Ureter (tissue), 1 donor: ENCODE measurements around the gene PAWR. TPM values are rescaled to one million over a fixed set of nuclear protein-coding genes. Genes with fewer than 3 reads are reported as not detected.
"Not testable (repeated sequence)": the region's sequence is repeated elsewhere in the genome, so short reads cannot be mapped to it uniquely, and the experiment has no call there.

Experiments
- DNase-seq: peaks from one replicate; pipeline ENCODE4 v3.0.0-alpha.2; 2020; ENCODE audit warnings: low spot score
- total RNA-seq: library from RNA; stranded (reverse); gene quantifications from one replicate; pipeline ENCODE4 v1.2.4, GENCODE V29; 2023
- donor health status: DM: yes; HTN: yes; CAD: no.

The PAWR gene
- total RNA-seq, 1 donor from 2014 or later: 94.1 TPM

DNA sequence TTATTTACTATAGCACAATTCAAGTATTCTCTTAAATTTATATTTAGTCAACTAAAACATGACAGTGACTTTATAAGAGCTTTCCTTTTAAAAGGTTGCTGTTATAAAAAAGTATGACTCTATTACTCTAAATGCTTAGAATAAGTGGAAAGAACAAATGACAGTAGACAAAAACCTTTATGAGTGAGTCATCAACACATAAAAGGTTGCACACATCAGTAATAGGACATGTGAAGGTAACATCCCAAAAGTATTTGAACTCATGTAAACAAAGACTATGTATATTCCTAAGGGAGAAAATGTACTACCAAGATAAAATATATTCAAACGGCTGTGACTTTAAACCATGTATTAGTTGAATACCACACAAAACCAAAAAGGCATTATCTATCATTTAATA is 98.8 kb downstream of the PAWR start:
- no peak for DNase-seq

DNA sequence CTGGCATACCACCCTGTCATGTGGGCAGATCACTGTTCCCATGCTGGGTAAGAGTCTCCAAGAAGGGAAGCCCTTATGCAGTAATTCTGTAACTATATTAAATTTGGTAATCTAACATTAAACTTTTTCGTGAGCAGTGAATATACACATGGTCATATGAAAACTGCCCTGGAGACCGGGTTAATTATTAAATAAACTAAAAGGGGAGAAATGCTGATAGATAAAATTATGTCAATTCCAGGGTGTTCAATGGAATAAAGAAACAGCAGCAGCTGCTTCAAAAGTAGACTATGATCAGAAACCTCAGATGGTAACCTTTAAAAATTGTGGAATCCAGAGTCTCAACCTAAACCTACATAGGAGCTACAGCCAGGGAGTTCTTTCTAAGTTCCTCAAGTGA is 100.0 kb downstream of the PAWR start:
- DNase-seq: no peak

DNA sequence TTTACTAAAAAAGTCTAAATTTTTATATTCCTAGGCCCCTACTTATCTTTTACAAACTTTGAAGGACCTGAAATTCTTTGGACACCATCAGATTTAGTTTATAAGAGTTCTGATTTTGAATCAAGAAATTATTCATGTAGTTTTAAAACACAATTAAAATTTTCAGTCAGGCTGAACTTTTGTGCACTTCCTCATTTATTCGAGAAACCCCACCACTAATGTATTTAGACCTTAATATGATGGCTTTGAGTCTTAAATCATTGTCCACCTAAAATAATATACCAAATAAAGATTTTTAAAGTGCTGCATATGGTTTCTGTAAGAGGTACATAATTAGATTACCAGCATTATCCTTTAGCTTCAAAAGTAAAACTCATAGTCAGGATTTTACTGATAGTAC is 103.4 kb downstream of the PAWR start:
- DNase-seq: no peak

DNA sequence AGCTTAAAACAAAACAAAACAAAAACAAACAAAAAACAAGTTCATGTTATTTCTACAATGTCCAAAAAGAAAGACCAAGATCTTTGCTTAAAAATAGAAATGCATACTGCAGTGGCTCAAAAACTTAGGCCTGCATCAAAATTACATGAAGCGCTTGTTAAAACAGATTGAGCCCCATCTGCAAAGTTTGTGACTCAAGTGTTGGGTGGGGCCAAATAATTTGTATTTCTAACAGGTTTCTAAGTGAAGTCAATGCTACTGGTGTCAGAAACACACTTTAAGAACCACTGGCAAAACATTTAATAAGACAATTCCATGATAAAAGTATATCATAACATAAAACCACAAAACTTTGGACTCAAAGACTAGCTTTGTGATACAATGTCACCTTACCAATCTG is 105.6 kb downstream of the PAWR start:
- DNase-seq: no peak

DNA sequence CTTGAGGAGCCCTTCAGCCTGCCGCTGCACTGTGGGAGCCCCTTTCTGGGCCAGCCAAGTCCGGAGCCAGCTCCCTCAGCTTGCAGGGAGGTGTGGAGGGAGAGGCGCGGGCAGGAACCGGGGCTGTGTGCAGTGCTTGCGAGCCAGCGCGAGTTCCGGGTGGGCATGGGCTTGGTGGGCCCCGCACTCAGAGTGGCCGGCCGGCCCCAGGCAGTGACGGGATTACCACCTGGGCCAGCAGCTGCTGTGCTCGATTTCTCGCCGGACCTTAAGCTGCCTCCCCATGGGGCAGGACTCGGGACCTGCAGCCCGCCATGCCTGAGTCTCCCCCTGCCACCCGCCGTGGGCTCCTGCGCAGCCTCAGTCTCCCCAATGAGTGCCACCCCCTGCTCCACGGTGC is 116.9 kb downstream of the PAWR start:
- DNase-seq: no peak

DNA sequence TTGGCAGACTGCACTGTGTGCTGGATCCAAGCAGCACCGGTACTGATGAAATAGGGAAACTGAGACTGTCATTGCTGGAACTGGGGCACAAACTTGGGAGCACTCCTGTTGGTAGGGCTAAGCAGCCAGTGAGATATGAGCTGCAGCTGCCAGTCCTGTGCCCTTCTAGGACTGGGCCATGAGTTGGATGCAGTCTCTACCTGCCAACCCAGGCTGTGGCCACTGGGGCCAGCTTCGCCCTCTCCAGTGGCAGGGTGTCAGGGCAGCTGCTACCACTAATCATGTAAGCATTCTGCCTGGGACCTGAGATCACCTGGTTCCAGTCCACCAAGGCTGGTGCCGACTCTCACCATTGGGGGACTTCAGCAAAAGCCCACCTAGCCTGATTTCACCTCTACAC is 121.1 kb downstream of the PAWR start:
- DNase-seq: no peak

DNA sequence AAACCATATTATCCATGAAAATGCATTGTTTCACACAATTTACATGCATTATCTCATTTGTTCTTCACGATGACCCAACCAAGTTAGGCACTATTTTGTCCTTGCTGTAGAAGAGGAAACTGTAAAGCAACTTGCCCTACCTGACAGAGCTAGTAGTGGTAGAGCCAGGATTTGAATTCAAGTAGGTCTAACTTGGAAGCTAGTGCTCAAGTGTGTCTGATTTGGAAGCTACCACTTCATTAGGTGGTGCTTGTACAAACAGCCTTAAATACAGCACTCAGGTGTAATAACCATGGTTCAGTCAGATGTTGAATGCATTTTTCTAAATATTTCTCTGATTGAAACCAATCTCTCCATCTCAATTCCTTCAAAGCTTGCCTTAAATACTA is 123.6 kb downstream of the PAWR start:
- DNase-seq: no peak

DNA sequence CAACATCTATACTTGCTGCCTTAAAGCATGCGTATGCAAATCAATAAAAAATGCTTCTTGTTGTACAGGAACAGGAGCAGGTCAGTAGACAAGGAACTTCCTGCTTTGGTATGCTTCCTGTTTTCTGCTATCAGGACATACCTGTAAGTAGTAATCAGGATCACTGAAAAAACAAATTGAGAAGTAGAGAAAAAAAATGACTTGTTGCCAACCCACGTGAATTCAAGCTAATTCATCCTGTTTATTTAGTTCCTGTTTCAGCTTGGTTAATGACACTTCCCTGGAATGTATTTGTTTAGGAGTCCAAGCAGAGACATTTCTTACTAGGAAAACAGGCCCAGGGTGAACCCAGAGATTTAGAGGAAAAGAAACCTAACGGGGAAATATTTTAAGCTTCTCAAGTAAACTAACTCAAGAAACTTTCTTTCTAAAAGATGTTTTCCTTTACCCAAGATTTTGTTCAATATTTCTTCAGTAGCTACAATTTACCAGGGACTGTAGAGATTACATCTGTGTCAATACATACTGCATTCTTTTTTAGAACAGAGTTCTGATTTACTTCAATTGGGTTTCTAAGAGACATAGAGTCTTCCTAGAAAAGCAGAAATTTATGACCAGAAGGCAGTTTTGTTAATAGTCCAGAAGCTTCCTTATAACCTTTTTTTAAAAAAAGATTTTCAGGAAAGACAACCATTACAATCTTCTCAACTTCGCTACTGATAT is 124.2 kb downstream of the PAWR start:
- DNase-seq: no peak

DNA sequence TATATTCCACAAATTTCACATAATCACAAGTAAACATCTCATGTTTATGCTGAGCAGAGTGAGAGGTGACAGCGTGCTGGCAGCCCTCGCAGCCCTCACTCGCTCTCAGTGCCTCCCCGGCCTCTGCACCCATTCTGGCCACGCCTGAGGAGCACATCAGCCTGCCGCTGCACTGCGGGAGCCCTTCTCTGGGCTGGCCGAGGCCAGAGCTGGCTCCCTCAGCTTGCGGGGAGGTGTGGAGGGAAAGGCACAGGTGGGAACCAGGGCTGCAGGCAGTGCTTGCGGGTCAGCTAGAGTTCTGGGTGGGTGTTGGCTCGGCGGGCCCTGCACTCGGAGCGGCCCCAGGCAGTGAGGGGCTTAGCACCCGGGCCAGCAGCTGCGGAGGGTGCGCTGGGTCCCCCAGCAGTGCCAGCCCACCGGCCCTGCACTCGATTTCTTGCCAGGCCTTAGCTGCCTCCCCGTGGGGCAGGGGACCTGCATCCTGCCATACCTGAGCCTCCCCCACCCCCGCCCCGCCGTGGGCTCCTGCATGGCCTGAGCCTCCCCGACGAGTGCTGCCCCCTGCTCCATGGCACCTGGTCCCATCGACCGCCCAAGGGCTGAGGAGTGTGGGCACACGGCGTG is 125.9 kb downstream of the PAWR start:
- not testable (repeated sequence) for DNase-seq

DNA sequence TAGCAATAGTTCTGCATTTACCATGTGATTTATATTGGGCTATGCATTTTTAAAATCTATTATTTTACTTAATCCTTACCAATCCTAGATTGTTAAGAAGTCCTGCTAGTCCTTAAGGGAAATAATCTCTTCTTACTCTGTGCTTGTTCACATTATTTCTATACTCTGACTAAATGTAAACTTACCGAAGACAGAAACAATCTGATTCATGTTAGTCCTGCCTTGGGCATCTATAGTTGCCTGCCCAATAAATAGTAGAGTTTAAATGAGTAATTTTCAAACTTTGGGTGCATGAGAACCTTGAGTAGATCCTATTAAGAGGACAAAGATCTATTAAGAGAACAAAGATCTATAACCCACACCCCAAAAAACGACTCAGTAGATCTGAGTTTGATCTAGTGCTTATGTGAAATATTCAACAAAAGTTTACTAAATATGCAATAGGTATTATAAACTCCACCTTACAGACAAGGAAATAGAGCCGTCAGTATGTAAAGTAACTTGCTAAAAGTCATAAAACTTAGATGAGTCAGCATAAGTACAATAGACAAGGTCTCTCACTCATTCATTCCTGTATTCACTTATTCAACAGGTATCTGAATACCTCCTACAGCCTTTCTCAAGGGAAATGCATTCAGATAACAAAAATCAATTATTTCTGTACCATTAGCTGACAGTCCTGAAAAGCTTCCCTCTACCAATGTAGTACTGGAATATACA is 127.6 kb downstream of the PAWR start:
- no peak for DNase-seq

DNA sequence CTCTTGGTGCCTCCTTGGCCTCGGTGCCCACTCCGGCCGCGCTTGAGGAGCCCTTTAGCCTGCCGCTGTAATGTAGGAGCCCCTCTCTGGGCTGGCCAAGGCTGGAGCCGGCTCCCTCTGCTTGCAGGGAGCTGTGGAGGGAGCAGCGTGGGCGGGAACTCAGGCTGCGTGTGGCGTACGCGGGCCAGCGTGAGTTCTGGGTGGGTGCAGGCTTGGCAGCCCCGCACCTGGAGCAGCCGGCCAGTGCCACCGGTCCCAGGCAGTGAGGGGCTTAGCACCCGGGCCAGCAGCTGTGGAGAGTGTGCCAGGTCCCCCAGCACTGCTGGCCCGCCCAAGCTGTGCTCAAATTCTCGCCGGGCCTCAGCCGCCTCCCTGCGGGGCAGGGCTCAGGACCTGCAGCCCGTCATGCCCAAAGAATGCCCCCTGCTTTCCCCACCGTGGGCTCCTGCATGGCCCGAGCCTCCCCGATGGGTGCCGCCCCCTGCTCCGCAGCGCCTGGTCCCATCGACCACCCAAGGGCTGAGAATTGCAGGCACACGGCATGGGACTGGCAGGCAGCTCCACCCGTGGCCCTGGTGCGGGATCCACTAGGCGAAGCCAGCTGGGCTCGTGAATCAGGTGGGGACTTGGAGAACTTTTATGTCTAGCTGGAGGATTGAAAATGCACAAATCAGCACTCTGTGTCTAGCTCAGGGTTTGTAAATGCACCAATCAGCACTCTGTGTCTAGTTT is 129.2 kb downstream of the PAWR start:
- no peak for DNase-seq

DNA sequence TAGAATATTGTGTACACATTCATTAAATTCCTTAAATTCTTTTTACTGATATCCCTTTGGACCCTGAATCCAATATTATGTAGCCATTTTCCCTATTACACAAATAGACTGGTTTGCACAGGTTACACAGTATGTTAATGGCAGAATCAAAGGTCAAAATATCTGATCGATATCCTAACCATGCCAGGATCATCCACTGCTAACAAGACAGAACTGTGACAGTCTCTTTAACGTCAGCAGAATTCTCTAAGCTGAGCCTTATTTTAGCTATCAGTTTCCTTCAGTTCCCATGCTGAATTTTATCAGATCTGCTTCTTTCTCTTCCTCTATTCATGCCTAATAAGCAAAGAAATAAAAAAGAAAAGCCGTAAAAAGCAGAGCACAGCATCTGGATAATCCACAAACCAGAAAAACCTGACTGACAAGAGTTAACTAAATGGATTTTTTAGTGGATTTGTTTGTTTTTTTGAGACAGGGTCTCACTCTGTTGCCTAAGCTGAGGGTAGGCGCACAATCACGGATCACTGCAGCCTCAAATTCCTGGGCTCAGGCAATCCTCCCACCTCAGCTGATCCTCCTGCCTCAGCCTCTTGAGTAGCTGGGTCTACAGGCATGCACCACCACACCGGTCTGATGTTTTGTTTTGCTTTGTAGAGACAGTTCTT is 130.4 kb downstream of the PAWR start:
- DNase-seq: no peak

DNA sequence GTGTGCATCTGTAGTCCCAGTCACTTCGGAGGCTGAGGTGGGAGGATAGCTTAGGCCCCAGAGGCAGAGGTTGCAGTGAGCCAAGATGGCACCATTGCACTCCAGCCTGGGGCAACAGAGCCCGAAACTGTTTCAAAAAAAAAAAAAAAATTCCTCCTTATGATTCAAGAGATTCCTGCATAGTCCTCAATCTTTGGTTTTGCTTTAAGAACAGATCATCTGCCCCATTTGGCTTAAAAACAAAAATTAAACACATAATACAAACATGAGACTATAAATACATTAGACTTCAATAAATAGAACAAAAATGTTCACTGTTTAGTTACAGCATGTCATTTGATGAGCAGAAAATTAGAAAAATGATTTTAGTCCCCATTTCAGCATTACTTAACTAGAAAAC is 131.2 kb downstream of the PAWR start:
- DNase-seq: no peak

DNA sequence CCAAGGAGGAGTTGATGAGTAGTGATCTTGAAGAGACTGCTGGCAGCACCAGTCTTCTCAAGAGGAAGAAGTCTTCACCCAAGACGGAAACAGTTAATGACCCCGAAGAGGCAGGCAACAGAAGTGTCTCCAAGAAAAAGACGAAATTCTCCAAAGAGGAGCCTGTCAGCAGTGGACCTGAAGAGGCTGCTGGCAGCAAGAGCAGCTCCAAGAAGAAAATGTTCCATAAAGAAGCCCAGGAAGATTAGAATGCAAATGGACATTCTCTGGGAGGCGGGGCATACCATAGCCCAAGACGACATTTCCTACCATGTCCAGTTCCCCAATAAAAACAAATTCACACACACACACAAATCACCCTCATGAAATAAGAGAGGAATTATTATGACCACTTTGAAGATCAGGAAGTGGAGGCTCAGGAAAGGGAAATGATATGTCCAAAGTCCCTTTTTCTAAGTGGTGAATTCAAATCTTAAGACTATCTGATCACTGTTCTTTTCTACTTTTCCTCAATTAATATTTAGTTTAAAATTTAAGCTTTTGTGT is 131.8 kb downstream of the PAWR start:
- no peak for DNase-seq

DNA sequence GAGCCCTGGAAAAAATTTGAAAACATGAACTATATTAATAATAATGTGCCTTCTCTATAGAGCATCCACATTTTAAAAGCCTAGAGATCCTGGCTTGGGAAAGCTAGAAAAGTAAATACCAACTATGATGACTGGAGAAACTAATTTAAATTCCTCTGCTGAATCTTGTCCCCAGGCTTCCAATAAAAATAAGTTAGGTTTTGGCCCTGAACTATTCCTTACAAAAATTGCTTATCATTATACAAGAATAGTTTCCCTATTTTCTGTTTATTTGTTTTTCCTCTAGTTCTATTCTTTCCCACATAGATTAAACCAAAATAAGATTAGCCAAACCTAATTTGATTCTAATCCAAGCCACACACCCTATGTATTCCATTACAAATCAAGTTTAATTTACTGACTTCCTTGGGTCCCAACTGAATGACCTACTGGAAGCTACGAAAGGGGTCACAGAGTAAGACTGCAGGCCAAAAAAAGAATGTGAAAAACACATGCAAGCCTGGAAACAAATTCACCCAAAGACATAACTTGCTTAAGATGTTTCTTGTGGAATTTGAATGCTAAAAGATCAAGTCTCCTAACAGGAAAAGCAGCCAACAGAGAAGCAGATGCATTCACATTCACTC is 133.0 kb downstream of the PAWR start:
- no peak for DNase-seq

DNA sequence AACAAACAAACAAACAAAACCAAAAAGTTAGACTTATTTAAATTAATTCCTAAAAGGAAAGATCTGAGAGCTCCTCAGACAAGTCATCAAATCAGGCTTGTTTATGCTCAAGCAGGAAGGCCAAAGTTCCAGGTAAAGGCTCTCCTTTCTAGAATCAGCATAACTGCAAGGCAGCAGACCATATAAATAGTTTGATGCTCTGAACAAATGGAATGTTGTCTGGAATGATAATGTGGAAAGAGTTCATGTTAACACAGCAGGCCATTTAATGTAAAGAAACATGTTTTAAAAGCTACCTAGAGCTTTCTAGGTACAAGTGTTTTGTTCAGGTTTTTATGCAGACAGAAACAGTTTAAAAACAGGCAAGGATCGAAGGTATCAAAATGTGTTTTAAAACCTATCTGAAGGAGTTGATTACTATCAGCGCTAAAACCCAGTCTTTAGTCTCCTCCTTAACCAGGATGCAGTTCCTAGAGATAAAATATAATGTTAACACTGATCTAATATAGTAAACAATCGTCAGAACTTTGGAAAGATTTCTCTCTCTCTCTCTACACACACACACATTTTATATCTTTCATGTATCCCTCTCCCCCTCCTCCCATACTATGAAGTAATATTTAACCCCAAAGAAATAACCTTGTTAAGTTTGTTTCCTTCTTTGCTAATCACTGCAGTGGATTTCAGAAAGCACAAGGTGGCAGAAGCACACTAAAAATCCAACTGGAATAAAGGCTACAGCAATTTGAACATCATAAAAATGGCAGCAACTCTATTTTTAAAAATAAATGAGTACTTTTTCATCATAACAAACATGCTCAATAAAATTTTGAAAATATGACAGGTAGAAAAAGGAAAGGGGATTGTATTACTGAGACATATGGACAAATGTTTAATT is 135.5 kb downstream of the PAWR start:
- no peak for DNase-seq

DNA sequence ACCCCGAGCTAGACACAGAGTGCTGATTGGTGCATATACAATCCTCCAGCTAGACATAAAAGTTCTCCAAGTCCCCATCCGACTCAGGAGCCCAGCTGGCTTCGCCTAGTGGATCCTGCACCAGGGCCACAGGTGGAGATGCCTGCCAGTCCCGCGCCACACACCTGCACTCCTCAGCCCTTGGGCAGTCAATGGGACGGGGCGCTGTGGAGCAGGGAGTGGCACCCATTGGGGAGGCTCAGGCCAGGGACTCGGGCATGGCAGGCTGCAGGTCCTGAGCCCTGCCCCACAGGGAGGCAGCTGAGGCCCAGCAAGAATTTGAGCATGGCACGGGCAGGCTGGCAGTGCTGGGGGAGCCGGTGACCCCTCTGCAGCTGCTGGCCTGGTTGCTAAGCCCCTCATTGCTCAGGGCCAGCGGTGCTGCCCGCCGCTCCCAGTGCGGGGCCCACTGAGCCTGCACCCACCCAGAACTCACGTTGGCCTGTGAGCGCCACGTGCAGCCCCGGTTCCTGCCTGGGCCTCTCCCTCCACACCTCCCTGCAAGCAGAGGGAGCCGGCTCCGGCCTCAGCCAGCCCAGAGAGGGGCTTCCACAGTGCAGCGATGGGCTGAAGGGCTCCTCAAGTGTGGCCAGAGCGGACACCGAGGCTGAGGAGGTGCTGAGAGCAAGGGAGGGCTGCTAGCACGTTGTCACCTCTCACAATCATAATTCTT is 136.7 kb downstream of the PAWR start:
- no peak for DNase-seq

DNA sequence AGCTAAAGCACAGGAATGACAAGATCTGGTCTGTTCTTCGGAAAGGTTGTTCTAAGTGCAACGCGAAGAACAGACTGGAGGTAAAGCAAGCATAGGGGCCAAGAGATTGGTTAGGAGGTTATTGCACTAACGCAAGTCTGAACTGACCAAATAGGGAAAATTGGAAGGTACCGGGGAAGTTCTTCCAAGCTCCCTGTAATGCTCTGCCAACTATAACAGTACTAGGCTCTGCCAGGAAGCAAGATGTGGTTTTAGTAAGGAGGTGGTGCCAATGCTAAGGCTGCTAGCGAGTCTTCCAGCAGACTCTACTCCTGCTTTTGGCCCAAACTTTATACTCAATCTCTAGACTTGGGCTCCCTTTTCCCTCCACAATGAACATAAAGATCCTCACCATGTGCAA is 138.6 kb downstream of the PAWR start:
- no peak for DNase-seq

DNA sequence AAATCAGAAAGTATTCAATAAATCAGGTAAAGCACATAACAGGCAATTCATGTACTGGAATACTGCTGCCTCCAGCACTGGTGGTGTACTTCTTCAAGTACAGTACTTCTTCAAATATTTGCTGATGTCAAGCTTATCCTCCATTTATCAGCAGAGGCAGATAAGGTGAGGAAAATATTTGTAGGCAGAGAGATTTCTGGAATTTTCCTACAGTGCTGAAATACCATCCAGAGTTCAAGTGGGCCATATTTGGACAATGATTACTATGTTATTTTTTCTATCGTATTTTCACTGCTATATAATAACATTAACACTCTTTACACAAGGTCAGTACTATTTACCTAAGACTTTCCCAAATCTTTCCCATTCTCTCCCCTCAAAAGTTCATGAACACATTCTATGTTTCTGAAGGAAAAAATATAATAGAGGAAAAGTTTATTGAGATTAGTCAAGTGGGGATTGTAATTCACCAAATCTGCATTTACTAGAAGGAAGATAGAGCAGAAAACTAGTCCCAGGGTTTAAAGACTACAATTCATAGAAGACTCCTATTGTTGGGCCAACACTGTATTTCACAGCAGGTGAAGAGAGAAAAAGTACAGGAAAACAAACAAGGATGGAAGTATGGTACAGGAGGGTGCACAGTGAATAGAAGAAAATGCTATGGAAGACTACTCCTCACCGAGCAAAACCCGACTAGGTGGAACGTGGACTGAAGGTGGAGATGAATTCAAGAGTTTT is 141.1 kb downstream of the PAWR start:
- DNase-seq: no peak
